CD4-positive, alpha-beta T cell treated with Interleukin-2 at 100 ng/mL for 4 hours (primary cell): ENCODE results near the gene SERPINA1.
A peak's percentile ranks its signal among the peaks of the same experiment; 100 is the strongest.

Experiments
- DNase-seq: peaks from one replicate; pipeline ENCODE4 v3.0.0-alpha.2; 2020; ENCODE audit warnings: low spot score

SERPINA1 gene

DNA sequence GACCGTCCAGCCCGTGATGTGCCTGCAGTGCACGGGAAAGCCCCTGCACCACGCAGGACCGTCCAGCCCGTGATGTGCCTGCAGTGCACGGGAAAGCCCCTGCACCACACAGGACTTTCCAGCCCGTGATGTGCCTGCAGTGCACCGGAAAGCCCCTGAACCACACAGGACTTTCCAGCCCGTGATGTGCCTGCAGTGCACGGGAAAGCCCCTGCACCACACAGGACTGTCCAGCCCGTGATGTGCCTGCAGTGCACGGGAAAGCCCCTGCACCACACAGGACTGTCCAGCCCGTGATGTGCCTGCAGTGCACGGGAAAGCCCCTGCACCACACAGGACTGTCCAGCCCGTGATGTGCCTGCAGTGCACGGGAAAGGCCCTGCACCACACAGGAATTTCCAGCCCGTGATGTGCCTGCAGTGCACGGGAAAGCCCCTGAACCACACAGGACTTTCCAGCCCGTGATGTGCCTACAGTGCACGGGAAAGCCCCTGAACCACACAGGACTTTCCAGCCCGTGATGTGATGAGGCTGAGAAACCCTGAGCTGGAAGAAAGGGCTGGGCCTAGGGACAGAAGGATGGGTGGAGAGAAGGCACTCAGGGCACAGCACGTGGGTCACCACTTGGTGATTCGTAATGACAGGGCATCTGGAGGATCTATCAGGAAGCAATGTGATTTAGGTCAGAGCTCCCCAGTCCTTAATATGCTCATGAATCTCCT is 42.2 kb downstream of the SERPINA1 start:
- DNase-seq = peak; percentile 50

DNA sequence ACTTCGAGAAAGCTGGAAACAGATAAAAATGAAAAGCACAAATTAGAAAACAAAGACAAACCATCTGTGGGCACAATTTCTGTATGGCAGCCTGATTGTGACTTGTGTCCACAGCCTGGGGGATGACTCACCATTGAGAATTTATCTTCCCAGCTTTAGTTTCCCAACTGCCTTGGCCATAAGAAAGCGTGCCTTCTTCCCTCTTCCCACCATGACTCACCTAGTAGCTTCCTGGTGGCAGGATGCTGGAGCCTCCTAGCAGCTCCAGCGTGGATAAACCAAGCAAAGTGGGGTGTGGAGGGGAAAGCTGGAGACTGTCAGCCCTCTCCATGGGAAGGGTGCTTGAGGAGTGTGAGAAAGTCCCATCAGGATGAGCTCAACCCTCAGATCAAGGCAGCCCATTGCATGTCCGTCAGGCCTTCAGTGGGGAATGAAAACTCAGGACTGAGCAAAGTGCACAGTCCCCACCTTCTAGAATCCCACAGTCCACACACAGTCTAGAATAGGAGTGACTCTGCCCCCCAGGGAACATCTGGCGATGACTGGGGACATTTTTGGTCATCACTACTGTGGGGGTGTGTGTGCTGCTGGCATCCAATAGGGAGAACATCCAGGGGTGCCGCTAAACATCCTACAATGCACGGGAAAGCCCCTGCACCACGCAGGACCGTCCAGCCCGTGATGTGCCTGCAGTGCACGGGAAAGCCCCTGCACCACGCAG is 42.9 kb downstream of the SERPINA1 start:
- DNase-seq = no peak

DNA sequence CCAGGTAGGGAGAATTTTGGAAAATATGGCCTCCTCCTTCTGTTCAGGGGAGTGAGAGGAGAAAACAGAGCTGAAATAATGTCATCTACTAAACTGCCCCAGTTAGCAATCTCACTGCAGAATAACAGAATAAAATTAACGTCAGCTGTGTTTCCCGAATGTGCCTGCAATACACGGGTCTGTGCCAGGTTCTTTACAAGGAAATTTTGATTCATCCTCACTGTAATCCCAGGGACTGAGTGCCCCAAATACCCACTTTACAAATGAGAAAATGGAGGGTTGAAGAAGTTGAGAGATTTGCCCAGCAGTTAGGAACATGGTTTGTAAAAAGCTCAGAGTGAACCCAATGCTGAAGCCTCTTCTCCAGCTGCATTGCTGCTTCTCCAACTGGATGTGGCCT is 44.0 kb downstream of the SERPINA1 start:
- DNase-seq = no peak

DNA sequence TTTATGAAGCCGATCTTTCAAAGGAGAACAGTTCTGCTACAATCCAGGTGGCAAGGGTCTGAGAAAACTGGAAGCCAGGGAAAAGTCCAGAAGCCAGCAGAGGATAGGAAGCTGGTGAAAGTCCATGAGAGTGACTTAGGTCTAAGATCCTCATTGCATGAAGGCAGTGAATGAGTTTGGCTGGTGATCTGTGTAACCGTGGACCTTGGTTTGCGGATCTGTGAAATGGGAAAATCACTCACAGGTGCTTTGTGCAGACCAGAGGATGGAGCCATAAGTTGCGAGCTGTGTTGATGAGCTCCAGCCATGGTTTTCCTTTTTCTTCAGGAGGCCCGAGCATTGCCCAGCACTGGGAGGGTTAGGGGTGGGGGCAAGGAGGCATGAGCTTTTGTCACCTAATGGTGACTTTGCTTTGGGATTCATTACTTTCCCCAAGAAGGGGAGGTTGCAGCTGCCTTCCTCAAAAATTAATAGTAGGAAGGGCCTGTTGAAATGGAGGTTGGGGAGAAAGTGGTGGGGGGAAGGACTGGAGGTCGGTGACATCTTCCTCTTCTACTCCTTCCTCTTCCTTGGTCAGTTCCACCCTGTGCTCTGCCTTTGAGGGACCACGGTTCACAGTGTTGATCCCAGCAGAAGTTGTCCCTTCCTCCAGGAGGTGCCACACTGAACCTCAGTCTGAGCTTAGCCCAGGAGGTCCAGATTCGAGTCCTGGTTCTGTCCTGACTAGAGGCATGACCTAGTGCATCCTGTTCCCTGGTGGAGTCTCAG is 45.0 kb downstream of the SERPINA1 start:
- DNase-seq = no peak

DNA sequence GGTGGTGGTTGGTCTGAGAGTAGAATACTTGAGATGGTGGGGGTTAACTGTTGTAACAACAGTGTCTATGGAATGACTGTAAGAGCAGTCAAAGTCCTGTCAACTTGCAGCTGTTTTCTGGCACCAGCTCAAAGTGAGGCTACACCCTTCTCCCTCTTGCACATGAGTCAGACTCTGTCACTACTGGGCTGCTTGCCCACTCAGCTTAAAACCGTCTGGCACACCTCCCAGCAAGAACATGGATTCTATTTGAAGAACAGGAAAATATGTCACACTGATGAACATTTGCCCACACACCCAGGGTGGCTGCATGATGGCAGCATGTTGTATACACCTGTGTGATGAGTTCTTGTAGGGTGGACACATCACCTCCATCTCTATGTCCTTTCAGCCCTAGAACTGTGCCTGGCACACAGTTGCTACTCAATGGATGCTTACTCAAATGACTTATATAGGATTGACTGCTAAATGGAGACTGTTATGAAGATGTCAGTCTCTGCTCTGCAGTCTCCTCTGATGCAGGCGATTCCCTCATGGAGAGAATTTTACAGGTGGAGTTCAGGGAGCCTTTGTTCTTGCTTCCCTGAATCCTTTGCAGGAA is 46.0 kb downstream of the SERPINA1 start:
- DNase-seq = peak; percentile 17

DNA sequence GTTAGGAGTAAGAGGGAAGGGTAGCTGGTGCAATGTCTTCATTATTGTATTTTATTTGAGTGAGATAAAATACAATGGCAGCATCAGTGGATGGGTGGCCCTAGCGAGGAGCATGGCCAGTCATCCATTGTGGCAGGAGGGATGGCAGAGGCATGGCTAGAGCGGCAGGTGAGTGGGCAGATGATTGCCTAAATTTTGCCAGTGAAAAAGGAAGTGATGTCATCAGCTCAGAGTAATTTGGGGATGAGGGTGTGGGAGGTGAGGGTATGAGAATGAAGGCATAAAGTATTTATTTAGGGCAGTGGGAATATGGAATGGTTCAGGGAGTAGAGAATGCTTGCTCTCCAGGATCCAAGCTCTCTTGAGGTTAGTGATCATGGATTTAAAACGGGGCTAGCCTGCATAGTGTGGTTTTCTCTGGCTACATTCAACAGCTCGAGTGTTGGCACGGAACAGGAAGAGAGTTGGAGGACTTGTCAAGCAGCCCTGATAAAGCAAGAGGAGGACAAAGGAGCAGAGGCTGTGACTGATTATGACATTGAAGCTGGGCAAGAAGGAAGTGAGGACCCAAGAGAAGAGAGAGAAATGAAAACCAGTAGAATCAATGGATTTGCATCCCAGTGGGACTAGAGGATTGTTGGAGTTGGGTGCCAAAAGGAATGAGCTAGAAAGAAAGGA is 46.6 kb downstream of the SERPINA1 start:
- no peak for DNase-seq

DNA sequence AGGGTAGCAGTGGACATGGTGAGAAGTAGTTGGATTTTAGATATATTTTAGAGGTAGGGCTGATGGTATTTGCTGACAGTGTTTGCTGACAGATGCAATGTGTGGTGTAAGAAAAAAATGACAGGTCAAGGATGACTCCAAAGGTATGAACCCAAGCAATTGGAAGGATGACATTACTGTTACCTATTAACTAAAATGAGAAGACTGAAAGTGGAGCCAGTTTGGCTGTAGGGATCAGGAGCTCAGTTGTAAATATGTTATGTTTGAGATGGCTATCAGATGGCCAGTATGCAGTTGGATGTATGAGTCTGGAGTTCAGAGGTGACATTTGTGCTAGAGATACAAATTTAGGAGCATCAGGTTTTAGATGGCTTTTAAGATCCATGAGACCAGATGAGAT is 47.9 kb downstream of the SERPINA1 start:
- no peak for DNase-seq

DNA sequence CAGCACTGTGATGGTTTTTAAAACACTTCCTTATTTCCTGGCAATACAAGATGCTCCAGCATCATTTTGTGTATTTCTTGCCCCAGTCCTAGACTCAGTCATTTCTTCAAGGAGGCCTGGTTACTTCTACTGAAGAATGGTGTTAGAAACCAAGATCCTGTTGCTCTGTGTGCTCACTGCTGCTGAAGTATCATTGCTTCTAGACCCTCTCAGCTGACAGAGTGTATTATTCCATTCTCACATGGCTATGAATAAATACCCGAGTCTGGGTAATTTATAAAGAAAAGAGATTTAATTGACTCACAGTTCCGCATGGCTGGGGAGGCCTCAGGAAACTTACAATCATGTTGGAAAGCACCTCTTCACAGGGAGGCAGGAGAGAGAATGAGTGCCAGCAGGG is 50.4 kb downstream of the SERPINA1 start:
- no peak for DNase-seq

DNA sequence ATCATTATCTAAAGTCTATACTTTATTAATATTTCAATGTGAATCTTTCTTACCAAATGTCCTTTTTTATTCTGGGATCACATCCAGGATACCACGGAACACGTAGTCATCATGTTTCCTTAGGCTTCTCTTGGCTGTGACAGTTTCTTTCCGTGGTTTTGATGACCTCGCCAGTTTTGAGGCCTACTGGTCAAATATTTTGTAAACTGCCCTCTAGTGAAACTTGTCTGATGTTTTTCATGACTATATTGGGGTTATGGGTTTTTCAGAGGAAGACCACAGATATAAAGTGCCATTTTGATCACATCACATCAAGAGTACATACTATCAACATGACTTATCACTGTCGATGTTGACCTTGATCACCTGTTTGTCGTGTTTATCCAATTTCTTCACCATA is 51.1 kb downstream of the SERPINA1 start:
- no peak for DNase-seq

DNA sequence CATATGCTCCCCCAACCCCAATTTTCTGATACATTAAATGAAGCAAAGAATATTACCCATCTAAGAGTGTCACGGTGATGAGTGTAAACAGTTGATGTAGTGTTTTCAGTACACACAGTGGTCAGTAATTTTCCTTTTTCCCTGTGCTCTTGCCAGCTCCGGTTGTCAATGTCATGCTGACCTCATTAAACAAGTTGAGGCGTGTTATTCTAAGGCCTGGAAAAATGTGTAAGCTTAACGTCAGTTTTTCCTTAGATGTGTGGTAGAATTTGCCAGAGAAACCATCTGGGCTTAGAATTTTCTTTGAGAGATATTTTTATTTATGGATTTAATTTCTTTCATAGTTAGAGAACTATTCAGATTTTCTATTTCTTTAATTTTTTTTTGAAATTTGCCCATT is 53.5 kb downstream of the SERPINA1 start:
- DNase-seq = no peak

DNA sequence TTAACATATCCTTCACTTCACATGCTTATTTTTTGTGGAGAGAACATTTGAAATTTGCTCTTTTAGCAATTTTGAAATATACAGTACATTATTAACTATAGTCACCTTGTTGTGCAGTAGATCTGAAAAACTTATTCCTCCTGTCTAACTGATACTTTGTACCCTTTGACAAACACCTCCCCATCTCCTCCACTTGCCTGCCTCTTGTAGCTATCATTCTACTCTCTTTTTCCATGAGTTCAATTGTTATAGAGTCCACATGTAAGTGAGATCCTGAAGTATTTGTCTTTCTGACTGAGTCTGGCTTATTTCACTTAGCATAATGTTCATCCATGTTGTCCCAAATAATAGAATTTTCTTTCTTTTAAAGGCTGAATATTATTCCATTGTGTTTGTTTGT is 55.8 kb downstream of the SERPINA1 start:
- DNase-seq = no peak

DNA sequence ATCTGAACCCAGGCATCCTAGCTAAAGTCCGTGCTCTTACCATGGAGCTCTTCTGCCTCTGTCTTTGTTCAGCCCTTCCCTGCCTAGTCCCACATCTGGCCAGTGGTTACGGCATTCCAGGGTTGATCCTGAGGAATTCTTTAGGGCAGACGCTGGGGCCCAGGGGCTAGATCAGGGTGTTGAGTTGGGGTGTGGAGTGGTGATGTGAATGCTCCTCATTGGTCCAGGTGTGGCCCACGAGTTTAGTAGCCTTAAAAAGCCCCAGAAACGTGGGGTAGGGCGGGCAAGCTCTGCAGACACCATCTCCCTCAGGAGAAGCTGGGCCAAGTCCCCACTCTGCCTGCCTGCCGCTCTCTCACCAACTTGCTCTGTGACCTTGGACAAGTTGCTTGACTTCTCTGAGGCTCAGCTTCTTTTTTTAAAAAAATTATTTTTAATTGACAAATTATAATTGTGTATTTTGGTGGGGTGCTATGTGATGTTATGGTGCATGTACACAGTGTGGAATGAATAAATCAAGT is 56.3 kb downstream of the SERPINA1 start:
- no peak for DNase-seq

DNA sequence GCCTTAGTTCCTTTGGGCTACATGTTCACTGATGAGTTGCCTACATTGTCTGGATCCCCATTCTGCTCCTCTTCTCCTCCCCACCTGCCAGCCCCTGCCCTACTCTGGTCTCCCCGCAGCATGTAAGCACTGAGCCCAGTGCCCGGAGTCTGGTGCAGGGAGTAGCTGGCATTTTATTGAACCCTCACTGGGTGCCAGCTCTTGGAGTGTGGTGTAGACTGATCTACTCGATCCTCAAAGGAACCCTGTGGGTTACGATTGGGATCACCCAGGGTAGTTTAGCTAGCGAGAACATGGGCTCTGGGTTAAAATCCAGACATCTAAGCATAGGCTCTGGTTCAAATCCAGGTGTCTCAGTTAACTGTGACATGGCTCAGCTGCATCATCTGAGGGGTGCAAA is 56.9 kb downstream of the SERPINA1 start:
- no peak for DNase-seq

DNA sequence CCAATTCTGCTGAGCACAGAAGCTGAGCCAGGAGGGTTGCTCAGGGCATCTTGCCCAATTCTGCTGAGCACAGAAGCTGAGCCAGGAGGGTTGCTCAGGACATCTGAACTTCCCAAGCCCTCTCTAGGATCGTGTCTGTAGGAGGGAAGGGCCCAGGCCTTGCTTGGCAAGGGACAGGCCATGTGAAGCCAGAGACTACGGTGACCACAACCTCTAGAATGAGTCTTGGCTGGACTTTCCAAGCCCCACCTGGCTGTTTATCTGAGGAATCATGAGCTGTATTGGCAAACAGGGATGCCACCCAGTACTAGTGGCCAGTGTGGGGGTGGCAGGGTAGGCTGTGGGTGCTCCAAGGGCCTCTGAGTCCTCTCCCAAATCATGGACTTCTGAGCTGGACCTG is 57.5 kb downstream of the SERPINA1 start:
- DNase-seq = no peak

DNA sequence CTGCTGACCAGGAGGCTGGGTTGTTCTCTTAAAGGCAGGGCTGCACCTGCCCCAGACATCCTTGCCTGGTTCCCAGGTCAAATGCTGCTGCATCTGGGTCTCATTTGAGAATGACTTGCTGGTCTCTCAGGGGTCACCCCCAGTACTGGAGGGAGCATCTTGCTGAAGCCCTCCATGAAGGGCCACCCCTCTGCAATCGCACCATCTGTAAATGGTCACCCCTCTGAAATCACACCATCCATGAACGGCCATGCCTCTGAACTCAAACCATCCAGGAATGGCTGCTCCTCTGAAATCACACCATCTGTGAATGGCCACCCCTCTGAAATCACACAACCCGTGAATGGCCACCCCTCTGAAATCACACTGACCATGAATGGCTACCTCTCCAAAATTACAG is 58.0 kb downstream of the SERPINA1 start:
- DNase-seq = no peak

DNA sequence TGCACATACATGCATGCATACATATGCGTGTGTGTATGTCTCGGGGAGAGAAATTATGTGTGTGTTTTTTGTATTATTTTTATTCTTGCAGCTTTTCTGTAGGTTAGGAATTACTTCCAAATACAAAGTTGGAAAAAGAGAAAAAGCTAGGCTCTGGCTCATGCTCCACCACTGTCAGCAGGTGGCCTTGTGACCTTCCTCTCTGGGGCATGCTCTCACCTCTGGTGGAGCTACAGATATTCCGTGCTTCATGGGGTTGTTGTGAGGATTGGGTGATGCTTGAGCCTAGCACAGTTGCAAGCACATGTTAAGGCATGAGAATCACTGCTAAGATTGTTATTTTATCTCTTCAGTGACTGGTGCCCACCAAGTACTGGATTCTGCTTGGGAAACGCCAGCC is 58.5 kb downstream of the SERPINA1 start:
- no peak for DNase-seq

DNA sequence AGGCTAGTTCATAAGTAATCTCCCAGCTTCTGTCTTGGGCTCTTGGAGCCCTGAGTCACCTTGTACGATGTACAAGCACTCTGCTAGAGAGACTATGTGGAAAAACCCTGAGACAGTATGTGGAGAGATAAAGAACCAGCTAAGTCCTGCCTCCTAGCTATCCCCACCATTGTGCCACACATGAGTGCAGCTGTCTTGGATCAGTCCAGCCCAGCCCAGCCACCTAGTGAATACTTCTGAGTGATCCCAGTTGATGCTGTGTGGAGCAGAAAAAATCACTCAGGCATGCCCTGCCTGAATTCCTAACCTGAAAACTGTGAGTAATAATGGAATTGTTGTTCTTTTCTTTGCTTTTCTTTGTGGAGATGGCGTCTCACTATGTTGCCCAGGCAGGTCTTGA is 60.2 kb downstream of the SERPINA1 start:
- no peak for DNase-seq
